Osteoblast (primary cell): ENCODE results near the gene MEG3. TPM values are rescaled to one million over a fixed set of nuclear protein-coding genes. Genes with fewer than 3 reads are reported as not detected.

Experiments used
- DNase-seq: peaks from one replicate; pipeline ENCODE4 v3.0.0; 2011; ENCODE audit warnings: low spot score, mixed read lengths; ENCODE audit not compliant: insufficient read length; ENCODE audit errors: missing footprints
- H2AFZ ChIP-seq: 2 replicates; pipeline ENCODE4 v1.6.0; 2011; ENCODE audit warnings: mild to moderate bottlenecking, low read length
- H3K27ac ChIP-seq: 2 replicates; pipeline ENCODE4 v1.5.1; 2011; ENCODE audit warnings: mild to moderate bottlenecking, low read depth, low read length, moderate library complexity
- H3K27me3 ChIP-seq: 2 replicates; pipeline ENCODE4 v1.6.0; 2012; ENCODE audit warnings: mild to moderate bottlenecking, control low read depth, inconsistent platforms, low read length, moderate library complexity; ENCODE audit not compliant: insufficient read depth
- H3K36me3 ChIP-seq: 2 replicates; pipeline ENCODE4 v1.5.1; 2011; ENCODE audit warnings: mild to moderate bottlenecking, low read length, control low read depth, moderate library complexity; ENCODE audit not compliant: insufficient read depth
- H3K4me1 ChIP-seq: 2 replicates; pipeline ENCODE4 v1.5.1; 2011; ENCODE audit warnings: mild to moderate bottlenecking, low read length, control low read depth, moderate library complexity; ENCODE audit not compliant: insufficient read depth
- H3K4me2 ChIP-seq: 2 replicates; pipeline ENCODE4 v1.6.0; 2011; ENCODE audit warnings: mild to moderate bottlenecking, low read length; ENCODE audit not compliant: insufficient read depth
- H3K4me3 ChIP-seq: fragments of 200-600 bp; sonication (generic); 3 replicates; pipeline ENCODE4 v1.5.1; 2012; ENCODE audit warnings: mild to moderate bottlenecking, low read length, inconsistent platforms; ENCODE audit not compliant: insufficient read depth
- H3K79me2 ChIP-seq: 2 replicates; pipeline ENCODE4 v1.6.0; 2012; ENCODE audit warnings: mild to moderate bottlenecking, low read length, control low read depth, inconsistent platforms; ENCODE audit not compliant: insufficient read depth
- H3K9me3 ChIP-seq: 2 replicates; pipeline ENCODE4 v1.5.1; 2011; ENCODE audit warnings: low read depth, low read length, control low read depth
- H4K20me1 ChIP-seq: 2 replicates; pipeline ENCODE4 v1.6.0; 2012; ENCODE audit warnings: mild to moderate bottlenecking, low read length, control low read depth; ENCODE audit not compliant: insufficient read depth
- CTCF ChIP-seq: IDR thresholded peaks from 2 replicates; pipeline ENCODE4 v1.5.1; 2011; ENCODE audit warnings: mild to moderate bottlenecking, low read depth, low read length, moderate library complexity; ENCODE audit errors: extremely low read depth
- total RNA-seq: library from RNA; depleted of rRNA; stranded (reverse); fragments of >200 nt; gene quantifications from 2 replicates; pipeline ENCODE4 v1.2.3, GENCODE V29; 2012

MEG3 gene
- total RNA-seq: 200 and 269 TPM in 2 replicates

GRCh38 chr14:100825713-100826331, at the start of gene MEG3:
Gene MEG3, plus strand, starts transcription at chr14:100826118.
- no peak for TF ChIP-seq CTCF
- peaks cover 48% of the 10 kb centered on the region for H3K79me2 ChIP-seq
- H4K20me1 ChIP-seq: peaks cover 30% of the 10 kb centered on the region
- peak; percentile 92 for DNase-seq
- peaks cover 23% of the 10 kb centered on the region for H3K36me3 ChIP-seq
- peak within 1 kb of the TSS; percentile 85 for H3K27ac ChIP-seq
- no peaks in the 10 kb centered on the region for H3K9me3 ChIP-seq
- H3K4me1 ChIP-seq: peaks cover 11% of the 10 kb centered on the region
- peaks cover 13% of the 10 kb centered on the region for H3K27me3 ChIP-seq
- H2AFZ ChIP-seq: peak within 1 kb of the TSS; percentile 76
- peak within 1 kb of the TSS; percentile 79 for H3K4me2 ChIP-seq
- peak within 1 kb of the TSS; percentile 90 for H3K4me3 ChIP-seq

DNA sequence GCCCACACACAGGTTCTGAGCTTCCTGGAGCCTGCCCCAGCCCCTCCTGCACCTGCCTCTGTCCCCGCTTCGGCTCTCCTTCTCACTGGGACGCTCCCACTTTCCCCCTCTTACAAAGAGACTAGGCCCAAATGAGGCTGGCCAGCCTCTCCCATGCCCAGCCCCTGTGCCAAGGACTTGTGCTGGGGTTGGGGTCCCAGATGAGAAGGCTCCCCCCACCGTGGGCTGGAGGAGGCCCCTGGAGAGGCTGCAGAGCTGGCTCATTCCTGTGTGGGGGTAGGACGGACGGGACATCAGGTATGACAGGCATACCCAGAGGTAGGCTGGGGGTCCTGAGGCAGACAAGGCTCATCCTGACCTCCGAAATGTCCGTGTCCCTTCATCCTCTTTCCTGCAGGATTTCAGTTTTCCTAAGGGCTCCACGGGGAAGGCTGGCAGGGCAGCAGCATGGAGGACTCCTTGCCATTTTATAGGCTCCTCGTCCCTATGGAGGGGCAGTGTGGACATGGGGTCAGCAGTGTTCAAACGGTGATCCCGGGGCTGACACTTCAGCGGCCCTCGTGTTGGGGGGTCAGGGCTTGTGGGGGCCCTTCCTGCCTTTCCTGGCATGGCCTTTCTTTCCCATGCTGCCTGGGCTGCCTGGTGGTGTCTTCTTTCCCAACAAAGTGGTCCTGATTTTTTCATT, 49.1 kb upstream of the MEG3 start:
- Histone ChIP-seq H3K9me3 (no peaks in the 10 kb centered on the region), H3K79me2 (no peaks in the 10 kb centered on the region), H3K4me3 (no peak overlapping the region), H4K20me1 (no peaks in the 10 kb centered on the region), H3K36me3 (no peaks in the 10 kb centered on the region), H2AFZ (no peak overlapping the region), H3K4me1 (no peaks in the 10 kb centered on the region), H3K4me2 (no peak overlapping the region), H3K27me3 (peaks cover 46% of the 10 kb centered on the region), H3K27ac (no peak overlapping the region)
- TF ChIP-seq CTCF: no peak
- DNase-seq: no peak

GRCh38 chr14:100777366-100777817, 48.5 kb upstream of the MEG3 start:
- H3K27me3 ChIP-seq: peaks cover 46% of the 10 kb centered on the region
- H3K27ac ChIP-seq: no peak overlapping the region
- DNase-seq: no peak
- TF ChIP-seq CTCF: no peak
- H2AFZ ChIP-seq: no peak overlapping the region
- H4K20me1 ChIP-seq: no peaks in the 10 kb centered on the region
- H3K4me2 ChIP-seq: no peak overlapping the region
- H3K4me1 ChIP-seq: no peaks in the 10 kb centered on the region
- no peak overlapping the region for H3K4me3 ChIP-seq
- no peaks in the 10 kb centered on the region for H3K36me3 ChIP-seq
- H3K9me3 ChIP-seq: no peaks in the 10 kb centered on the region
- H3K79me2 ChIP-seq: no peaks in the 10 kb centered on the region

- H3K4me3 ChIP-seq: no peak overlapping the region
- H3K9me3 ChIP-seq: no peaks in the 10 kb centered on the region
- peak; percentile 94 for DNase-seq
- peak; percentile 8 for TF ChIP-seq CTCF
- H3K4me2 ChIP-seq: no peak overlapping the region
- H3K27ac ChIP-seq: no peak overlapping the region
- no peaks in the 10 kb centered on the region for H4K20me1 ChIP-seq
- no peak overlapping the region for H2AFZ ChIP-seq
- no peaks in the 10 kb centered on the region for H3K79me2 ChIP-seq
- no peaks in the 10 kb centered on the region for H3K4me1 ChIP-seq
- H3K27me3 ChIP-seq: peaks cover 46% of the 10 kb centered on the region
- H3K36me3 ChIP-seq: no peaks in the 10 kb centered on the region
Observed at GRCh38 chr14:100777818-100778525, 47.9 kb upstream of the MEG3 start.
